Pancreas (tissue), 10 donors: ENCODE measurements around the gene TCERG1L. TPM values are rescaled to one million over a fixed set of nuclear protein-coding genes. Genes with fewer than 3 reads are reported as not detected.

Experiments
- ATAC-seq, 4 donors: fragments of 200-7000 bp; cut with Tn5 transposase; one replicate each; pipeline versions ENCODE4 v1.8.0 to v1.9.1; 2020; ENCODE audit warnings: mild to moderate bottlenecking in 4 of 4, moderate library complexity in 4 of 4
- DNase-seq, 6 donors: peaks; one replicate each; pipeline ENCODE4 v3.0.0-alpha.2; 2020
- FAIRE-seq: peaks from 2 replicates; lab custom pipeline; 2012; peaks lifted over from hg19 to GRCh38; lab: Jason Lieb, UNC
- H3K27ac ChIP-seq, 4 donors: fragments of 200-600 bp; sonication (generic); 1 replicate in 3 of 4; 2 replicates in 1 of 4; pipeline versions ENCODE4 v1.5.0 to v1.8.0; 2020
- H3K27me3 ChIP-seq, 4 donors: fragments of 200-600 bp; one replicate each; pipeline ENCODE4 v1.8.0; 2021
- H3K36me3 ChIP-seq, 3 donors: fragments of 200-600 bp; sonication (generic) in 1 of 3; one replicate each; pipeline versions ENCODE4 v1.5.0 to v1.8.0; 2020 to 2021
- H3K4me1 ChIP-seq, 3 donors: fragments of 200-600 bp; one replicate each; pipeline ENCODE4 v1.8.0; 2021
- H3K4me3 ChIP-seq, 4 donors: fragments of 200-600 bp; sonication (generic) in 2 of 4; one replicate each; pipeline versions ENCODE4 v1.5.0 to v1.8.0; 2020 to 2021
- H3K9me3 ChIP-seq, 4 donors: fragments of 200-600 bp; one replicate each; pipeline ENCODE4 v1.8.0; 2021
- WGBS, 2 donors: extraction: QIAGEN DNeasy Blood & Tissue Kit; methylation state at CpG; one replicate each; pipeline ENCODE4 v1.1.7; 2013; 5-methylcytosine and 5-hydroxymethylcytosine counted together
- intact Hi-C, 3 donors: fragments of 100-400 bp; cut with DNase I; formaldehyde crosslinking; loops; one replicate each; pipeline versions ENCODE4 v1.11.1 to v1.14.2; 2022
- polyA plus RNA-seq, 2 donors: library from polyadenylated mRNA; stranded (reverse); fragments of 200-250 nt; gene quantifications; one replicate each; pipeline ENCODE4 v1.2.3, GENCODE V29; 2013
- total RNA-seq, 6 donors: library from RNA; stranded (reverse); fragmentation: NEBNext Ultra II Directional in 4 of 6; extraction: Animal tissue kit (Norgen Biotek cat#: 25700) in 4 of 6; gene quantifications; one replicate each; pipeline versions ENCODE4 v1.2.1 to v1.2.4, GENCODE V29; 2021 to 2023
- TF ChIP-seq, protein P1 (sequence below), 4 donors: fragments of 200-600 bp; sonication (generic) in 3 of 4; IDR thresholded peaks; one replicate each; pipeline versions ENCODE4 v1.5.0 to v1.8.0; 2021; ENCODE audit warnings: antibody characterized with exemption in 4 of 4
- donor health status: healthy with polysubstance abuse.
- donor health status: DM: no; HTN: no; CAD: no; lungs with moderate emphysema.
- donor health status: DM: no; HTN: no; CAD: no.
- donor health status: control.
- donor health status: control.
- donor health status: Bipolar disorder and iron deficiency.
- donor health status: DM: yes; HTN: yes; CAD: no.
- donor health status: DM: no; HTN: no; CAD: no.
- donor health status: DM: no; HTN: no; CAD: no.
- donor health status: DM: yes; HTN: yes; CAD: no.

TCERG1L gene
- total and polyA plus RNA-seq, 8 donors: 0.09 to 1.9 (median 0.40) TPM

DNA sequence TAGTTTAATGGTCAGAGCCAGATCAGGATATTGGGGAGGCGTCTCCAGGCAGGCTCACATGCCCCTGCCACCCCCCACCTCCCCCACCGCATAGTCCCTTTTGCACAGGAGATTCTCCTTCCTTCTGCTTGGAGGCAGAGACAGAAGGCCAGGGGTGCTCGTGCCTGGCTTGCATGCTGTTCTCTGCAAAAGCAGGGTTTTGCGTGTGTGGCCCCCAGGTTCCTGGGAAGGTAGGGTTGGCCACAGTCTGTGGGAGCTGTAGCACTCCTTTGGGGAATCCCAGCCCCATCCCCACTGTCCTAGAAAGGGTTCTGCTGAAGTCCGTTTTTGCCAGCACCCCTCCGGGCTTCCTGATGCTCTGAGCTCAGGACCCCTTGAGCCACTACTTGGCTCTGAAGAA is 1.9 kb upstream of the TCERG1L start:
- no peaks in the 10 kb centered on the region for H3K36me3 ChIP-seq
- DNase-seq (peak in 1 of 6 donors; percentile 37), ATAC-seq (no peak), FAIRE-seq (no peak)
- TF ChIP-seq, protein P1, sequence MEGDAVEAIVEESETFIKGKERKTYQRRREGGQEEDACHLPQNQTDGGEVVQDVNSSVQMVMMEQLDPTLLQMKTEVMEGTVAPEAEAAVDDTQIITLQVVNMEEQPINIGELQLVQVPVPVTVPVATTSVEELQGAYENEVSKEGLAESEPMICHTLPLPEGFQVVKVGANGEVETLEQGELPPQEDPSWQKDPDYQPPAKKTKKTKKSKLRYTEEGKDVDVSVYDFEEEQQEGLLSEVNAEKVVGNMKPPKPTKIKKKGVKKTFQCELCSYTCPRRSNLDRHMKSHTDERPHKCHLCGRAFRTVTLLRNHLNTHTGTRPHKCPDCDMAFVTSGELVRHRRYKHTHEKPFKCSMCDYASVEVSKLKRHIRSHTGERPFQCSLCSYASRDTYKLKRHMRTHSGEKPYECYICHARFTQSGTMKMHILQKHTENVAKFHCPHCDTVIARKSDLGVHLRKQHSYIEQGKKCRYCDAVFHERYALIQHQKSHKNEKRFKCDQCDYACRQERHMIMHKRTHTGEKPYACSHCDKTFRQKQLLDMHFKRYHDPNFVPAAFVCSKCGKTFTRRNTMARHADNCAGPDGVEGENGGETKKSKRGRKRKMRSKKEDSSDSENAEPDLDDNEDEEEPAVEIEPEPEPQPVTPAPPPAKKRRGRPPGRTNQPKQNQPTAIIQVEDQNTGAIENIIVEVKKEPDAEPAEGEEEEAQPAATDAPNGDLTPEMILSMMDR (IDR thresholded peaks at IDR 0.05): no peak
- no peaks in the 10 kb centered on the region for H3K9me3 ChIP-seq
- H3K4me3 ChIP-seq: no peak overlapping the region
- H3K27me3 ChIP-seq: peaks cover 0 to 31% (median 18%) of the 10 kb centered on the region in 4 donors
- peaks cover 0 to 8% (median 6%) of the 10 kb centered on the region in 3 donors for H3K4me1 ChIP-seq
- WGBS, 2 donors: 71 to 73% methylated on average over 6 of the region's 6 CpGs
- intact Hi-C loops: no loop called here
- H3K27ac ChIP-seq: no peak overlapping the region

DNA sequence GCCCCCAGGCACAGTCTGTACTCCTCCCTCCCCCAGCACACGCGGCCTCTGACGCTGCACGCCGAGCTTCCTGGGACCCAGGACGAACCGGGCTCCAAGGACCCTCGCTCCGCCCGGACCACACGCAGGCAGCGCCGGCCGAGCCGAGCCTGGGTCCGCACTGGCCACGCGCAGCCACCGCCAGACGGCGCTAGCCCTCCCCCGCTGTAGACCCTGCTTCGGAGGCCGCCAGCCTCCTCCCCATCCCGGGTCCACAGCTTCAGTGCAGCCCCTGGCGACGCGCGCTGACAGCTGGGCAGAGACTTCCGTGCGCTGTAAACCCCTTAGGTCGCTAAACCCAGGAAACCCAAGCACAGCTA is 936 bp upstream of the TCERG1L start:
- peaks cover 0 to 8% (median 6%) of the 10 kb centered on the region in 3 donors for H3K4me1 ChIP-seq
- H3K27me3 ChIP-seq: peaks cover 0 to 37% (median 22%) of the 10 kb centered on the region in 4 donors
- no peak overlapping the region for H3K27ac ChIP-seq
- WGBS, 2 donors: 3 to 8% methylated on average over 32 of the region's 32 CpGs
- ATAC-seq (peak in 3 of 4 donors; percentile 78 to 79 (median 79)), FAIRE-seq (no peak), DNase-seq (no peak)
- peak overlapping the region in 2 of 4 donors; percentile 7 to 33 for H3K4me3 ChIP-seq
- intact Hi-C loops: no loop called here
- no peaks in the 10 kb centered on the region for H3K36me3 ChIP-seq
- TF ChIP-seq, protein P1 (IDR thresholded peaks at IDR 0.05): no peak
- no peaks in the 10 kb centered on the region for H3K9me3 ChIP-seq

DNA sequence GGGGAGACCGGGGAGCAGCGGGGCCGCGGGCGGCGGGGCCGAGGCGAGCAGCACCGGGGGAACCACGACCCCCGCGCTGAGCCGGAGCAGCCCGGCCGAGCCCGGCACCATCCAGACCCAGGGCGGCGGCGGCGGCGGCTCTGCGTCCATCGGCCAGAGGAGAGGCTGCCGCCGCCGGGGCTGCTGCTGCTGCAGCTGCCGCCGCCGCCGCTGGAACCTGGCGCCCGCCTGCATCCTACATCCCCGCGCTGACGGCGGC is 190 bp downstream of the TCERG1L start:
- TF ChIP-seq, protein P1 (IDR thresholded peaks at IDR 0.05): no peak
- DNase-seq (no peak), ATAC-seq (no peak), FAIRE-seq (no peak)
- Histone ChIP-seq H3K4me1 (peaks cover 0 to 8% (median 6%) of the 10 kb centered on the region in 3 donors), H3K36me3 (no peaks in the 10 kb centered on the region), H3K4me3 (peak overlapping the region in 2 of 4 donors; percentile 6 to 37), H3K27ac (no peak overlapping the region), H3K9me3 (no peaks in the 10 kb centered on the region), H3K27me3 (peaks cover 0 to 40% (median 25%) of the 10 kb centered on the region in 4 donors)
- intact Hi-C loops: no loop called here
- WGBS, 2 donors: 0 to 3% methylated on average over 10 to 36 of the region's 36 CpGs

DNA sequence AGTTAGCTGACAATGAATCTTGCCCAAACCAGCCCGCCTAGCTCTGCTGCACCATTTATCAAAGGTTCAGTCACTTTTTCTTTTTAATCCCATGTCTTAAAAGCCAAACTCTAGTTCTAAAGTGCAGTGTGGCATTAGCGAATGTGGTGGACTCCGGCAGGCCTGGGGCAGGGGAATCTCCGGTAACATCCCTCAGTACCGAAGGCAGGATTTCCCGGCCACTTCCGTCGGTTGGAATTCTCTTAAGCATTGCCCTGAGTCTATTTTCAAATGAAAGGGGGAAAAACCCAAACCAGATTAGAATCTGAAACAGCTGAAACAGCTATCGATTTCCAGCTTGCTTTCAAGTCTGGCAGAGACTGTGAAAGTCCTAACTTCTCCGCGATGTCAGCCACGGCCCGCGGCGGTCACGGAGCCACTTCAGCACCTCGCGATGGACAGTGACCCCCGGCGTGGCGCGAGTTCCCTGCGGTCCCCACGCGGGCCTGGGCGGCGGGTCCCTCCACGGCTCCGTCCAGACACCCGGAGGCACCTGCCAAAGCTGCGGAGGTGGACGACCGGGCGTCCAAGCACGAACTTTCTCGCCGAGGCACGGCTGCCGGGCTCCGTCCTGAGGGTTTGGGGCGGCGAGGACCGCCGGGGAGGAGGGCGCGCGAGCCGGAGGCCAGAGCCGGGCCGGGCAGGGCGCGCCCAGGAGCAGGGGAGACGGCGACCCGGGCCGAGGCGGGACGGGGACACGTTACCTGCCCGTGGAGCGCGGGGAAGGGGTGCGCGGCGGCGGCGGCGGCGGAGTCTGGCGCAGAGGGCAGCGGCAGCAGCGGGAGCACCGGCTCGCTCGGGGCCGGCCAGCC is 745 bp downstream of the TCERG1L start:
- TF ChIP-seq, protein P1 (IDR thresholded peaks at IDR 0.05): no peak

DNA sequence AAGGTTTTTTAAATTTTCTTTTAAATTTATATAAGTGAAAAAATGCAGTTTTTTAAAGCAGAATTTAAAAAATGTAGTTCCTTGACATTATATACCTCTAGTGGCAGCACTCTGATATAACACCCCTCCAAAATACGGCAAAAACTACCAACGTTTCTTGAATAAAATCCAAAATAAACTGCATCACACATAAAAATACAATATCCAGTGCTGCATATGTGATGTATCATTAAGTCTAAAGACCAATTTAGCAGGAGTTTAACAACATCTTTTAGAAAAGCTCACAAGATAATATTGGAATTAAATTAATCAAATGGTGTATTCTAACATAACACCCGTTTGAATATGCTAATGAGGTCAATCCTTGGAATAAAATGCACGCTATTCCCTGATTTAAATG is 1.4 kb downstream of the TCERG1L start:
- peaks cover 0 to 8% (median 6%) of the 10 kb centered on the region in 3 donors for H3K4me1 ChIP-seq
- TF ChIP-seq, protein P1 (IDR thresholded peaks at IDR 0.05): peak in 2 of 4 donors; percentile 20 to 21
- no peak overlapping the region for H3K27ac ChIP-seq
- H3K36me3 ChIP-seq: no peaks in the 10 kb centered on the region
- no peaks in the 10 kb centered on the region for H3K9me3 ChIP-seq
- ATAC-seq (no peak), DNase-seq (no peak), FAIRE-seq (no peak)
- peaks cover 0 to 41% (median 28%) of the 10 kb centered on the region in 4 donors for H3K27me3 ChIP-seq
- intact Hi-C loops: no loop called here
- H3K4me3 ChIP-seq: no peak overlapping the region
- 7% methylated on average over 4 of the region's 4 CpGs for WGBS, 2 donors

More for the DNA sequence above, 745 bp downstream of the TCERG1L start:
- peak in 1 of 6 donors; percentile 71 for DNase-seq
- WGBS, 2 donors: 2 to 4% methylated on average over 70 to 76 of the region's 76 CpGs
- no peak for FAIRE-seq
- no peak overlapping the region for H3K27ac ChIP-seq
- peak overlapping the region in 2 of 4 donors; percentile 6 to 37 for H3K4me3 ChIP-seq
- intact Hi-C loops: no loop called here
- ATAC-seq: peak in 2 of 4 donors; percentile 26 to 41
- H3K27me3 ChIP-seq: peaks cover 0 to 38% (median 27%) of the 10 kb centered on the region in 4 donors
- H3K36me3 ChIP-seq: no peaks in the 10 kb centered on the region
- H3K9me3 ChIP-seq: no peaks in the 10 kb centered on the region
- peaks cover 0 to 8% (median 6%) of the 10 kb centered on the region in 3 donors for H3K4me1 ChIP-seq
